GM21360 (cell line): ENCODE measurements around the gene ENSA.
"Not testable (repeated sequence)": the region's sequence is repeated elsewhere in the genome, so short reads cannot be mapped to it uniquely, and the experiment has no call there.

Experiments used
- ATAC-seq: cut with Tn5 transposase; IDR thresholded peaks from one replicate; pipeline ENCODE4 v1.9.1; 2021; ENCODE audit warnings: mild to moderate bottlenecking, moderate library complexity; ENCODE audit not compliant: unreplicated experiment

Gene ENSA

GRCh38 chr1:150629115-150629928 is at the start of gene ENSA:
Gene ENSA, minus strand, starts transcription at chr1:150629612. Its CDS starts 142 bp downstream, at chr1:150629470.
- ATAC-seq = peak; percentile 88

DNA sequence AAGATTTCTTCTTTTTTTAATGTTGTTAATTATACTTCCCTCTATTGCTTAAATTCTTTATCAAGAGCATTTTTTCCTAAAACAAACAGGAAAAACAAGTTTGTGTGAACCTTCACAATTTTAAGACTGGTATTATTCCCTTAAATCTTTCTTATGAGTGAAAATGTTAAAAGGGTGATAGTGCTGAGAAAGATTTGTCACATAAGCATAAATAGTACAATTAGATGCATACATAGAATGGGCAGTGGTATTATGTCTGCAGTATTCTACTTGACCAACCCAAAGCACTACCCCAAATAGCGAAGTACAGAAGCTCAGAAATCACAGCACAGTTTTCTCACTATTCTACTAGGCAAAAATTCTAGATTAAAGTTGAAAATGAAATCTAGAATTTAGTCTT is 49.6 kb upstream of the ENSA start:
- no peak for ATAC-seq

DNA sequence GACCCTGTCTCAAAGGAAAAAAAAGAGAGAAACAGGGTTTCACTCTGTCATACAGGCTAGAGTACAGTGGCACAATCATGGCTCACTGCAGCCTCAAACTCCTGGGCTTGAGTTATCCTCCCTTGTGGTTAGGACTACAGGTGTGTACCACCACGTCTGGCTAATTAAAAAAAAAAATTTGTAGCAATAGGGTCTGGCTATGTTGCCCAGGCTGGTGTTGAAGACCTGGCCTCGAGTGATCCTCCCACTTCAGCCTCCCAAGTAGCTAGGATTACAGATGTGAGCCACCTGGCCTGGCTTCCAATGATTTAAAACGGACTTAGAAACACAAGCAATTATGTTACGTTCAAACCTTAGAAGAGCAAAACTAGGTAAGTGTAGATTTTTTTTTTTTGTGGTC is 45.5 kb upstream of the ENSA start:
- ATAC-seq = no peak

GRCh38 chr1:150663321-150663720 is 33.9 kb upstream of the ENSA start:
- no peak for ATAC-seq

- no peak for ATAC-seq
Observed at GRCh38 chr1:150662811-150663210, 33.4 kb upstream of the ENSA start.

DNA sequence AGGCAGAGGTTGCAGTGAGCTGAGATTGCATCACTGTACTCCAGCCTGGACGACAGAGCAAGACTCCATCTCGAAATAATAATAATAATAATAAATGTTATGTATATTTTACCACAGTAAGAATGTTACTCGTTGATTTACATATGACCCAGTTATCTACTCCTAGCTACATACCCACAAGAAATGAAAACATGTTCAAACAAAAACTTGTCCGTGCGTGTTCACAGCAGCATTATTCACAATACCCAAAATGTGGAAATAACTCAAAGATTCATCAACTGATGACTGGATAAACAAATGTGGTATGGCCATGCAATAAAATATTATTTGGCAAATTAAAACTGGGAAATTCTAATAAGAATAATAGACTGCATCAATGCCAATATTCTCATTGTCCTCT is 31.7 kb upstream of the ENSA start:
- no peak for ATAC-seq

DNA sequence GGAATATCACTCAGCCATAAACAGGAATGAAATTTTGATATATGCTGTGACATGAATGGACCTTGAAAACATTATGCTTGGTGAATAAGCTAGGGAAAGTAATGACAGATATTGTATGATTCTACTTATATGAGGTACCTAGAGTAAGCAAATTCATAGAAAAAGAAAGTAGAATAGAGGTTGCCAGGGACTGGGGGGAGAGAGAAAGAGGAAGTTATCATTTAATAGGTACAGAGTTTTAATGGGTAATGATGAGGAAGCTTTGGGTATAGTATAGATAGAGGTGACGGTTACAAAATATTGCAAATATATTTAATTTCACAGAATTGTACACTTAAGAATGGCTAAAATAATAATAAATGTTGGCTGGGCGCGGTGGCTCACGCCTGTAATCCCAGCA is 31.2 kb upstream of the ENSA start:
- ATAC-seq = no peak

DNA sequence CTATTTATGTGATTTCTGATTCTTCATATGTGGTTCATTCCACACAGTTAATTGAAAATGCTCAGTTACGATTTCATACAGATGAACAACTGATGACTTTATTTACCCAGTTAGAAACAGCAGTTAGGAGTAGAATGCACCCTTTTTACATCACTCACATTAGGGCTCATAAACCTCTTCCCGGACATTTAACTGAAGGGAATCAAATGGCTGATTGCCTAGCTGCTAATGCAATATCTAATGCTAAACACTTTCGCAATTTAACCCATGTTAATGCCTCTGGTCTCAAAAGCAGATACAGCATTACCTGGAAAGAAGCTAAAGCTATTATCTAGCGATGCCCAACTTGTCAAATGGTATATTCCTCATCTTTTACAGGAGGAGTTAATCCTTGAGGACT is 27.7 kb upstream of the ENSA start:
- not testable (repeated sequence) for ATAC-seq

GRCh38 chr1:150654635-150655034 is 25.2 kb upstream of the ENSA start:
- not testable (repeated sequence) for ATAC-seq

DNA sequence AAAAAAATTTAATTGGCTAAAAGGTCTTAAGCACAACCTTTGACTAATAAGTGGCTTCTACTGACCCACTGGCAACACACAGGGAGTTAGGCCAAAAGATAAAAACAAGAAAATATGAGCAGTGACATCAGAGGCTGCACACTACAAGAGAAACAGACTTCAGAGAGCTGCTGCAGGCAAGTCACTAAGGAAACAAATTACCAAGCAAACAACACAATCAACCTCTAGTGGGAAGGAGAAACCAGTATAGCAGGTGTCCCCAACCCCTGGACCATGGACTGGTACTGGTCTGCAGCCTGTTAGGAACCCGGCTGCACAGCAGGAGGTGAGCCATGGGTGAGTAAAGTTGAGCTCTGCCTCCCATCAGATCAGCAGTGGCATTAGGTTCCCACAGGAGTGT is 20.8 kb upstream of the ENSA start:
- ATAC-seq = no peak

DNA sequence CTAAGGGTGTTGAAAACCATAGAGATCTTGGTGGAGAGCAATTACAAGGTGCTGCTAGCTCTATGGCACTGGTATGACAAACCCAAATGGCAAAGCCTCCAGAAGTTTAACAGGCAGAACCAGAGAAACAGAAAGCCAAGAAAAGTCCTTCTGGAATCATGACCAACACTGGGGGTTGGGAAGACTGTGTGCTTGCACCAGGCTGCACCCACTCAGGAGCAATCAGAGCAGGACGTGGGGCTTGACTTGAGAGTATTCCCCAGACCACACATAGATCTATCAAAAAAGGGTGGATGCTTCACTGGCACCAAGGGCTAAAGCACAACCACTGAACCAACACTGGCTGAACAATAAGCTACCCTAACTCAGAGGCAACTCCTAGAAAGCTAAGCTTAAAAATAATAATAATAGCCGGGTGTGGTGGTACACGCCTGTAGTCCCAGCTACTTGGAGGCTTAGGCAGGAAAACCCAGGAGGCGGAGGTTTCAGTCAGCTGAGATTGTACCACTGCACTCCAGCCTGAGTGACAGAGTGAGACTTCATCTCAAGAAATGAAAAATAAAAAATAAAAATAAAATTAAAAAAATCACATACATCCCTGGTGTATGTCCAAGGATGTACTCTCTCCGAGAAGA is 20.1 kb upstream of the ENSA start:
- ATAC-seq = no peak

- ATAC-seq = no peak
Observed at GRCh38 chr1:150642296-150642695, 12.9 kb upstream of the ENSA start.

DNA sequence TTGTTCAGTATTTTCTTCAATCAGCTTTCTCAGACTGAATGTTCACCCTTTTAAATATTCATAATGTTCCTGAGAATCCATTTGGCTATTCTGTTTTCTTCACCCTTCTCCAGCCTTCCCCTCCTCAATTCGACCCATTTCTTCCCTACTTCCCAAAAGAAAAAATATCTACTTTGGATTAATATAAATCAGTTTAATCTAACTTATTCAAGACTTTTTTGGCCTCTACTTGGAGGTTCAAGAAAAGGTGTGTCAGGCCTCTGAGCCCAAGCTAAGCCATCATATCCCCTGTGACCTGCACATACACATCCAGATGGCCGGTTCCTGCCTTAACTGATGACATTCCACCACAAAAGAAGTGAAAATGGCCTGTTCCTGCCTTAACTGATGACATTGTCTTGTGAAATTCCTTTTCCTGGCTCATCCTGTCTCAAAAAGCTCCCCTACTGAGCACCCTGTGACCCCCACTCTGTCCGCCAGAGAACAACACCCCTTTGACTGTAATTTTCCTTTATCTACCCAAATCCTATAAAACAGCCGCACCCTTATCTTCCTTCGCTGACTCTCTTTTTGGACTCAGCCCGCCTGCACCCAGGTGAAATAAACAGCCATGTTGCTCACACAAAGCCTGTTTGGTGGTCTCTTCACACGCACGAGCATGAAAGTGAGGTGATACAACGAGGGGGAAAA is 11.9 kb upstream of the ENSA start:
- not testable (repeated sequence) for ATAC-seq

GRCh38 chr1:150638430-150638829 is 9.0 kb upstream of the ENSA start:
- not testable (repeated sequence) for ATAC-seq

- ATAC-seq = not testable (repeated sequence)
Observed at GRCh38 chr1:150634839-150635622, 5.6 kb upstream of the ENSA start.

GRCh38 chr1:150628766-150629114 is 672 bp downstream of the ENSA start:
- no peak for ATAC-seq

DNA sequence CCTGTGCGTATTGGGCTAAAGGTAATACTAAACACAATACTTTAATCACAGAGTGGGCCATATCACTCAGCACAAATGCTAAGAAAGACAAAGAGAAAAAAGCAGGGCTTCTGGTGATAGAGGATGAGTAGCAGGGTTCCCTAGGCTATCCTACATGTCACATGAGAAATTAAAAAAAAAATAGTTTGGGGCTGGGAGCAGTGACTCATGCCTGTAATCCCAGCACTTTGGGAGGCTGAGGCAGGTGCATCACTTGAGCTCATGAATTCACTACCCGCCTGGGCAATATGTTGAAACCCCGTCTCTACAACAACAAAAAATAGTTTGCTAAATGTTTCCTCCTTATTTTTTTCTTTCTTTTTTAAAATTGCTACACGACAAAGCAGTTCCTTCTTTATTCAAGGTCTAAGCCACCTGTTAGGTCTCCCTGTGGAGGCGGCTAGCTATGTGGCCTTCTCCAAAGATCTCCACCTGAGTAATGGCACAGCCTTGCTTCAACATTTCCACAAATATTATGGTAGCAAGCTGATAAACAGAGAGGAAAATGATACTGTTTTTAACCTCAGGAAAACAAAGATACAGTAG is 1.5 kb downstream of the ENSA start:
- no peak for ATAC-seq

GRCh38 chr1:150626150-150626549 is 3.3 kb downstream of the ENSA start:
- no peak for ATAC-seq

DNA sequence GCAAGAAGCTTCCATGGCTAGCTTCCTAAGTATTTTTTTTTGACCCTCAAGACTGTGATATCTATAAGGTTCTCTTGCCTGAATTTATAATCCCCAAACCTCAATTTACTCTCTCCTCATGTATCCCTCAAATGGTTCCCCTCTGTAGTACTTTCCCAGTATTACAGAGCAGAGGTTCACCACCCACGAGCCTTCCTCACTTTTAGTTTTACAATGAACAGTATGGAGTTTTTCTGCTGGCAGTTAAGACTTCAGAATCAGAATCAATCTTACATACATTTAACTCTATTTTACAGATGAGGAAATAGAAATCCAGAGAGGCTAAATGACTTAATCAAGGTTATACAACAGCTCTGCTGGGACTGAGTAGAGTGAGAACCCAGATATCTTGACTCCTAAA is 4.9 kb downstream of the ENSA start:
- ATAC-seq = not testable (repeated sequence)

- ATAC-seq = not testable (repeated sequence)
Observed at GRCh38 chr1:150624134-150624533, 5.3 kb downstream of the ENSA start.
